GM23338 (cell line): ENCODE data around the gene CPNE2. TPM values are rescaled to one million over a fixed set of nuclear protein-coding genes. Genes with fewer than 3 reads are reported as not detected.

ENCODE experiments used
- ATAC-seq: fragments of 200-7000 bp; cut with Tn5 transposase; 3 replicates; pipeline ENCODE4 v1.9.1; 2020
- DNase-seq: peaks from one replicate; pipeline ENCODE4 v3.0.0-alpha.2; 2015; ENCODE audit warnings: low spot score
- H2AFZ ChIP-seq: fragments of 200-600 bp; sonication (generic); 2 replicates; pipeline ENCODE4 v1.8.0; 2016; ENCODE audit warnings: antibody characterized with exemption, mild to moderate bottlenecking, moderate library complexity
- H3F3A ChIP-seq: fragments of 200-600 bp; sonication (generic); replicated peaks from 2 replicates; pipeline ENCODE4 v1.8.0; 2017; ENCODE audit warnings: antibody characterized with exemption, mixed run types, low read depth
- H3K27ac ChIP-seq: fragments of 200-600 bp; sonication (generic); 2 replicates; pipeline ENCODE4 v1.6.1; 2016; ENCODE audit warnings: low read depth
- H3K27me3 ChIP-seq: fragments of 200-600 bp; sonication (generic); 2 replicates; pipeline ENCODE4 v1.8.0; 2016; ENCODE audit warnings: mild to moderate bottlenecking, mixed run types, moderate library complexity; ENCODE audit not compliant: insufficient read depth
- H3K36me3 ChIP-seq: fragments of 200-600 bp; sonication (generic); 2 replicates; pipeline ENCODE4 v1.8.0; 2016; ENCODE audit warnings: mild to moderate bottlenecking; ENCODE audit not compliant: insufficient read depth
- H3K4me1 ChIP-seq: fragments of 200-600 bp; sonication (generic); 2 replicates; pipeline ENCODE4 v1.8.0; 2016; ENCODE audit warnings: mild to moderate bottlenecking, moderate library complexity; ENCODE audit not compliant: insufficient read depth
- H3K4me2 ChIP-seq: fragments of 200-600 bp; sonication (generic); 2 replicates; pipeline ENCODE4 v1.7.1; 2017; ENCODE audit warnings: mixed run types
- H3K4me3 ChIP-seq: fragments of 200-600 bp; sonication (generic); 2 replicates; pipeline ENCODE4 v1.6.1; 2016; ENCODE audit warnings: mixed run types
- H3K79me2 ChIP-seq: fragments of 200-600 bp; sonication (generic); replicated peaks from 2 replicates; pipeline ENCODE4 v1.8.0; 2017; ENCODE audit warnings: mild to moderate bottlenecking; ENCODE audit not compliant: insufficient read depth
- H3K9me2 ChIP-seq: fragments of 200-600 bp; sonication (generic); 2 replicates; pipeline ENCODE4 v1.8.0; 2017; ENCODE audit not compliant: insufficient read depth
- H4K20me1 ChIP-seq: fragments of 200-600 bp; sonication (generic); replicated peaks from 2 replicates; pipeline ENCODE4 v1.8.0; 2017; ENCODE audit warnings: mild to moderate bottlenecking; ENCODE audit not compliant: insufficient read depth
- H3K27ac Mint-ChIP-seq: 2 replicates; pipeline ENCODE4 v1.8.0; 2020; ENCODE audit warnings: inconsistent platforms, mild to moderate bottlenecking, moderate library complexity, mixed read lengths
- H3K27me3 Mint-ChIP-seq: 3 replicates; pipeline ENCODE4 v1.8.0; 2022; ENCODE audit warnings: low read depth, mild to moderate bottlenecking, moderate library complexity, mixed read lengths, inconsistent platforms; ENCODE audit not compliant: insufficient read depth, poor library complexity
- H3K36me3 Mint-ChIP-seq: 3 replicates; pipeline ENCODE4 v1.8.0; 2021; ENCODE audit warnings: low read depth, mild to moderate bottlenecking, inconsistent platforms, moderate library complexity, mixed read lengths
- H3K4me1 Mint-ChIP-seq: 3 replicates; pipeline ENCODE4 v1.8.0; 2020; ENCODE audit warnings: mild to moderate bottlenecking, inconsistent platforms, mixed read lengths
- H3K4me3 Mint-ChIP-seq: 3 replicates; pipeline ENCODE4 v1.8.0; 2021; ENCODE audit warnings: moderate library complexity, mild to moderate bottlenecking, inconsistent platforms, mixed read lengths
- H3K9me3 Mint-ChIP-seq: 3 replicates; pipeline ENCODE4 v1.8.0; 2020; ENCODE audit warnings: moderate library complexity, mild to moderate bottlenecking, inconsistent platforms, mixed read lengths
- CREB1 ChIP-seq: fragments of 250-450 bp; sonication (Bioruptor Pico); IDR thresholded peaks from 2 replicates; pipeline ENCODE4 v1.5.0; 2020; ENCODE audit warnings: low read depth, mild to moderate bottlenecking, moderate library complexity
- EZH2 ChIP-seq: fragments of 200-600 bp; sonication (generic); IDR thresholded peaks from one replicate; pipeline ENCODE4 v1.8.0; 2017; ENCODE audit warnings: antibody characterized with exemption, mild to moderate bottlenecking, low read depth; ENCODE audit not compliant: unreplicated experiment
- EZH2phosphoT487 ChIP-seq: fragments of 200-600 bp; sonication (generic); IDR thresholded peaks from one replicate; pipeline ENCODE4 v1.8.1; 2018; ENCODE audit warnings: antibody characterized with exemption; ENCODE audit not compliant: unreplicated experiment
- JUNB ChIP-seq: IDR thresholded peaks from one replicate; pipeline ENCODE4 v1.6.1; 2016; ENCODE audit warnings: antibody characterized with exemption; ENCODE audit not compliant: unreplicated experiment
- NANOG ChIP-seq: IDR thresholded peaks from 2 replicates; pipeline ENCODE4 v1.6.1; 2016; ENCODE audit warnings: antibody characterized with exemption, borderline replicate concordance
- POLR2AphosphoS5 ChIP-seq: IDR thresholded peaks from 2 replicates; pipeline ENCODE4 v1.6.1; 2016; ENCODE audit warnings: antibody characterized with exemption, low read depth
- STAT1 ChIP-seq: IDR thresholded peaks from one replicate; pipeline ENCODE4 v1.6.1; 2016; ENCODE audit warnings: antibody characterized with exemption; ENCODE audit not compliant: unreplicated experiment
- ZNF114 ChIP-seq: fragments of 250-450 bp; sonication (Bioruptor Pico); IDR thresholded peaks from 2 replicates; pipeline ENCODE4 v1.5.0; 2020; ENCODE audit warnings: mild to moderate bottlenecking, moderate library complexity
- ZNF331 ChIP-seq: fragments of 250-450 bp; sonication (Bioruptor Pico); IDR thresholded peaks from 2 replicates; pipeline ENCODE4 v1.5.0; 2020; ENCODE audit warnings: low read depth, mild to moderate bottlenecking, moderate library complexity
- polyA plus RNA-seq: library from polyadenylated mRNA; unstranded; fragments of >200 nt; fragmentation: Nextera tagmentation; extraction: Ambion mirVana; gene quantifications from 2 replicates; pipeline ENCODE4 v1.2.1, GENCODE V29; 2016
- total RNA-seq: library from RNA; depleted of rRNA; stranded (reverse); fragments of >200 nt; shearing (Covaris generic); gene quantifications from 2 replicates; pipeline ENCODE4 v1.2.3, GENCODE V29; 2014
- TF ChIP-seq, protein P1 (sequence below): IDR thresholded peaks from one replicate; pipeline ENCODE4 v1.6.1; 2018; ENCODE audit warnings: antibody characterized with exemption; ENCODE audit not compliant: unreplicated experiment
- TF ChIP-seq, protein P2 (sequence below): IDR thresholded peaks from 2 replicates; pipeline ENCODE4 v1.6.1; 2016; ENCODE audit warnings: antibody characterized with exemption
- TF ChIP-seq, protein P3 (sequence below), 2 experiments: fragments of 200-600 bp in 1 of 2; sonication (generic) in 1 of 2; conservative IDR thresholded peaks; 2 replicates each; pipeline versions ENCODE4 v1.5.1 to v1.6.1; 2016 to 2017; ENCODE audit warnings: antibody characterized with exemption in 2 of 2, low read depth in 2 of 2, mild to moderate bottlenecking in 2 of 2, moderate library complexity in 1 of 2
- TF ChIP-seq, protein P4 (sequence below): fragments of 250-450 bp; sonication (Bioruptor Pico); IDR thresholded peaks from 2 replicates; pipeline ENCODE4 v1.5.0; 2020; ENCODE audit warnings: mild to moderate bottlenecking, moderate library complexity

The CPNE2 gene
- total and polyA plus RNA-seq, 2 experiments from 2014 or later: 7.1 to 11.3 TPM

DNA sequence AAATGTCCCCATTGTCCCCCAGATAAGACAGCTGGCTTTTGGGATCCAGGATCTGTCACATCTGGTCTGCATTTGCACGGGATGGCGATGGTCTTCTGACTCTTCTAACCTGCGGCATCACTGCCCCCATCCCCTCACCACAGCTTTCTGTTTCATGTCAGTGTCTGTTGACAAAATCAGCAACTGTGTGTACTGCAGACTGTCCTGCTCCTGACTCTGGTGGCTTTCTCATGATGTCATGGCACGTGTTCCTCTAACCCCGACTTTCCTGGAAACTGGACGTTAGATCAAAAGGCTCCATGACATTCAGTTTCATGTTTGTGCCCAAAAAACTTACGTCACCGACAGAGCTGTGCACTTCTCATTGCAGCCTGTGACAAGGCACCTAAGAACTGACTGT is 30.1 kb upstream of the CPNE2 start:
- no peaks in the 10 kb centered on the region for H3K4me1 ChIP-seq
- H3K4me3 Mint-ChIP-seq: no peak overlapping the region
- H3K4me3 ChIP-seq: no peak overlapping the region
- no peaks in the 10 kb centered on the region for H3K4me1 Mint-ChIP-seq
- H3F3A ChIP-seq: no peaks in the 10 kb centered on the region
- no peak overlapping the region for H3K27ac ChIP-seq
- no peaks in the 10 kb centered on the region for H3K79me2 ChIP-seq
- H3K36me3 Mint-ChIP-seq: no peaks in the 10 kb centered on the region
- peaks cover 8% of the 10 kb centered on the region for H3K27me3 Mint-ChIP-seq
- H3K27ac Mint-ChIP-seq: no peak overlapping the region
- no peaks in the 10 kb centered on the region for H3K9me2 ChIP-seq
- DNase-seq: no peak
- ATAC-seq: no peak
- H3K9me3 Mint-ChIP-seq: no peaks in the 10 kb centered on the region
- TF ChIP-seq ZNF114 (no peak), EZH2 (no peak), NANOG (no peak), ZNF331 (CRISPR knock-in tag) (no peak), JUNB (no peak), STAT1 (no peak), POLR2AphosphoS5 (no peak), CREB1 (CRISPR knock-in tag) (no peak), EZH2phosphoT487 (no peak)
- TF ChIP-seq, protein P1, sequence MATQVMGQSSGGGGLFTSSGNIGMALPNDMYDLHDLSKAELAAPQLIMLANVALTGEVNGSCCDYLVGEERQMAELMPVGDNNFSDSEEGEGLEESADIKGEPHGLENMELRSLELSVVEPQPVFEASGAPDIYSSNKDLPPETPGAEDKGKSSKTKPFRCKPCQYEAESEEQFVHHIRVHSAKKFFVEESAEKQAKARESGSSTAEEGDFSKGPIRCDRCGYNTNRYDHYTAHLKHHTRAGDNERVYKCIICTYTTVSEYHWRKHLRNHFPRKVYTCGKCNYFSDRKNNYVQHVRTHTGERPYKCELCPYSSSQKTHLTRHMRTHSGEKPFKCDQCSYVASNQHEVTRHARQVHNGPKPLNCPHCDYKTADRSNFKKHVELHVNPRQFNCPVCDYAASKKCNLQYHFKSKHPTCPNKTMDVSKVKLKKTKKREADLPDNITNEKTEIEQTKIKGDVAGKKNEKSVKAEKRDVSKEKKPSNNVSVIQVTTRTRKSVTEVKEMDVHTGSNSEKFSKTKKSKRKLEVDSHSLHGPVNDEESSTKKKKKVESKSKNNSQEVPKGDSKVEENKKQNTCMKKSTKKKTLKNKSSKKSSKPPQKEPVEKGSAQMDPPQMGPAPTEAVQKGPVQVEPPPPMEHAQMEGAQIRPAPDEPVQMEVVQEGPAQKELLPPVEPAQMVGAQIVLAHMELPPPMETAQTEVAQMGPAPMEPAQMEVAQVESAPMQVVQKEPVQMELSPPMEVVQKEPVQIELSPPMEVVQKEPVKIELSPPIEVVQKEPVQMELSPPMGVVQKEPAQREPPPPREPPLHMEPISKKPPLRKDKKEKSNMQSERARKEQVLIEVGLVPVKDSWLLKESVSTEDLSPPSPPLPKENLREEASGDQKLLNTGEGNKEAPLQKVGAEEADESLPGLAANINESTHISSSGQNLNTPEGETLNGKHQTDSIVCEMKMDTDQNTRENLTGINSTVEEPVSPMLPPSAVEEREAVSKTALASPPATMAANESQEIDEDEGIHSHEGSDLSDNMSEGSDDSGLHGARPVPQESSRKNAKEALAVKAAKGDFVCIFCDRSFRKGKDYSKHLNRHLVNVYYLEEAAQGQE: no peak
- TF ChIP-seq, protein P2, sequence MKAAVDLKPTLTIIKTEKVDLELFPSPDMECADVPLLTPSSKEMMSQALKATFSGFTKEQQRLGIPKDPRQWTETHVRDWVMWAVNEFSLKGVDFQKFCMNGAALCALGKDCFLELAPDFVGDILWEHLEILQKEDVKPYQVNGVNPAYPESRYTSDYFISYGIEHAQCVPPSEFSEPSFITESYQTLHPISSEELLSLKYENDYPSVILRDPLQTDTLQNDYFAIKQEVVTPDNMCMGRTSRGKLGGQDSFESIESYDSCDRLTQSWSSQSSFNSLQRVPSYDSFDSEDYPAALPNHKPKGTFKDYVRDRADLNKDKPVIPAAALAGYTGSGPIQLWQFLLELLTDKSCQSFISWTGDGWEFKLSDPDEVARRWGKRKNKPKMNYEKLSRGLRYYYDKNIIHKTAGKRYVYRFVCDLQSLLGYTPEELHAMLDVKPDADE: no peak
- TF ChIP-seq, protein P3, sequence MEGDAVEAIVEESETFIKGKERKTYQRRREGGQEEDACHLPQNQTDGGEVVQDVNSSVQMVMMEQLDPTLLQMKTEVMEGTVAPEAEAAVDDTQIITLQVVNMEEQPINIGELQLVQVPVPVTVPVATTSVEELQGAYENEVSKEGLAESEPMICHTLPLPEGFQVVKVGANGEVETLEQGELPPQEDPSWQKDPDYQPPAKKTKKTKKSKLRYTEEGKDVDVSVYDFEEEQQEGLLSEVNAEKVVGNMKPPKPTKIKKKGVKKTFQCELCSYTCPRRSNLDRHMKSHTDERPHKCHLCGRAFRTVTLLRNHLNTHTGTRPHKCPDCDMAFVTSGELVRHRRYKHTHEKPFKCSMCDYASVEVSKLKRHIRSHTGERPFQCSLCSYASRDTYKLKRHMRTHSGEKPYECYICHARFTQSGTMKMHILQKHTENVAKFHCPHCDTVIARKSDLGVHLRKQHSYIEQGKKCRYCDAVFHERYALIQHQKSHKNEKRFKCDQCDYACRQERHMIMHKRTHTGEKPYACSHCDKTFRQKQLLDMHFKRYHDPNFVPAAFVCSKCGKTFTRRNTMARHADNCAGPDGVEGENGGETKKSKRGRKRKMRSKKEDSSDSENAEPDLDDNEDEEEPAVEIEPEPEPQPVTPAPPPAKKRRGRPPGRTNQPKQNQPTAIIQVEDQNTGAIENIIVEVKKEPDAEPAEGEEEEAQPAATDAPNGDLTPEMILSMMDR (conservative IDR thresholded peaks at IDR 0.05; ENCODE audit: low read depth in 2 of 2): no peak
- TF ChIP-seq, protein P4, sequence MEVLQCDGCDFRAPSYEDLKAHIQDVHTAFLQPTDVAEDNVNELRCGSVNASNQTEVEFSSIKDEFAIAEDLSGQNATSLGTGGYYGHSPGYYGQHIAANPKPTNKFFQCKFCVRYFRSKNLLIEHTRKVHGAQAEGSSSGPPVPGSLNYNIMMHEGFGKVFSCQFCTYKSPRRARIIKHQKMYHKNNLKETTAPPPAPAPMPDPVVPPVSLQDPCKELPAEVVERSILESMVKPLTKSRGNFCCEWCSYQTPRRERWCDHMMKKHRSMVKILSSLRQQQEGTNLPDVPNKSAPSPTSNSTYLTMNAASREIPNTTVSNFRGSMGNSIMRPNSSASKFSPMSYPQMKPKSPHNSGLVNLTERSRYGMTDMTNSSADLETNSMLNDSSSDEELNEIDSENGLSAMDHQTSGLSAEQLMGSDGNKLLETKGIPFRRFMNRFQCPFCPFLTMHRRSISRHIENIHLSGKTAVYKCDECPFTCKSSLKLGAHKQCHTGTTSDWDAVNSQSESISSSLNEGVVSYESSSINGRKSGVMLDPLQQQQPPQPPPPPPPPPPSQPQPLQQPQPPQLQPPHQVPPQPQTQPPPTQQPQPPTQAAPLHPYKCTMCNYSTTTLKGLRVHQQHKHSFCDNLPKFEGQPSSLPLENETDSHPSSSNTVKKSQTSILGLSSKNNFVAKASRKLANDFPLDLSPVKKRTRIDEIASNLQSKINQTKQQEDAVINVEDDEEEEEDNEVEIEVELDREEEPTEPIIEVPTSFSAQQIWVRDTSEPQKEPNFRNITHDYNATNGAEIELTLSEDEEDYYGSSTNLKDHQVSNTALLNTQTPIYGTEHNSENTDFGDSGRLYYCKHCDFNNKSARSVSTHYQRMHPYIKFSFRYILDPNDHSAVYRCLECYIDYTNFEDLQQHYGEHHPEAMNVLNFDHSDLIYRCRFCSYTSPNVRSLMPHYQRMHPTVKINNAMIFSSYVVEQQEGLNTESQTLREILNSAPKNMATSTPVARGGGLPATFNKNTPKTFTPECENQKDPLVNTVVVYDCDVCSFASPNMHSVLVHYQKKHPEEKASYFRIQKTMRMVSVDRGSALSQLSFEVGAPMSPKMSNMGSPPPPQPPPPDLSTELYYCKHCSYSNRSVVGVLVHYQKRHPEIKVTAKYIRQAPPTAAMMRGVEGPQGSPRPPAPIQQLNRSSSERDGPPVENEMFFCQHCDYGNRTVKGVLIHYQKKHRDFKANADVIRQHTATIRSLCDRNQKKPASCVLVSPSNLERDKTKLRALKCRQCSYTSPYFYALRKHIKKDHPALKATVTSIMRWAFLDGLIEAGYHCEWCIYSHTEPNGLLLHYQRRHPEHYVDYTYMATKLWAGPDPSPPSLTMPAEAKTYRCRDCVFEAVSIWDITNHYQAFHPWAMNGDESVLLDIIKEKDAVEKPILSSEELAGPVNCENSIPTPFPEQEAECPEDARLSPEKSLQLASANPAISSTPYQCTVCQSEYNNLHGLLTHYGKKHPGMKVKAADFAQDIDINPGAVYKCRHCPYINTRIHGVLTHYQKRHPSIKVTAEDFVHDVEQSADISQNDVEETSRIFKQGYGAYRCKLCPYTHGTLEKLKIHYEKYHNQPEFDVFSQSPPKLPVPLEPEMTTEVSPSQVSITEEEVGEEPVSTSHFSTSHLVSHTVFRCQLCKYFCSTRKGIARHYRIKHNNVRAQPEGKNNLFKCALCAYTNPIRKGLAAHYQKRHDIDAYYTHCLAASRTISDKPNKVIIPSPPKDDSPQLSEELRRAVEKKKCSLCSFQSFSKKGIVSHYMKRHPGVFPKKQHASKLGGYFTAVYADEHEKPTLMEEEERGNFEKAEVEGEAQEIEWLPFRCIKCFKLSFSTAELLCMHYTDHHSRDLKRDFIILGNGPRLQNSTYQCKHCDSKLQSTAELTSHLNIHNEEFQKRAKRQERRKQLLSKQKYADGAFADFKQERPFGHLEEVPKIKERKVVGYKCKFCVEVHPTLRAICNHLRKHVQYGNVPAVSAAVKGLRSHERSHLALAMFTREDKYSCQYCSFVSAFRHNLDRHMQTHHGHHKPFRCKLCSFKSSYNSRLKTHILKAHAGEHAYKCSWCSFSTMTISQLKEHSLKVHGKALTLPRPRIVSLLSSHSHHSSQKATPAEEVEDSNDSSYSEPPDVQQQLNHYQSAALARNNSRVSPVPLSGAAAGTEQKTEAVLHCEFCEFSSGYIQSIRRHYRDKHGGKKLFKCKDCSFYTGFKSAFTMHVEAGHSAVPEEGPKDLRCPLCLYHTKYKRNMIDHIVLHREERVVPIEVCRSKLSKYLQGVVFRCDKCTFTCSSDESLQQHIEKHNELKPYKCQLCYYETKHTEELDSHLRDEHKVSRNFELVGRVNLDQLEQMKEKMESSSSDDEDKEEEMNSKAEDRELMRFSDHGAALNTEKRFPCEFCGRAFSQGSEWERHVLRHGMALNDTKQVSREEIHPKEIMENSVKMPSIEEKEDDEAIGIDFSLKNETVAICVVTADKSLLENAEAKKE (CRISPR knock-in tag): no peak
- no peaks in the 10 kb centered on the region for H3K36me3 ChIP-seq
- no peaks in the 10 kb centered on the region for H4K20me1 ChIP-seq
- no peak overlapping the region for H2AFZ ChIP-seq
- H3K4me2 ChIP-seq: no peak overlapping the region
- H3K27me3 ChIP-seq: no peaks in the 10 kb centered on the region
